NCI-H2107 treated with DMSO at 0.1 percent for 48 hours (cell line): ENCODE measurements around the gene TEX19.

Source experiments
- DNase-seq: peaks from one replicate; lab custom pipeline; 2025; ENCODE audit not compliant: unreplicated experiment; lab: John Stamatoyannopoulos, UW

TEX19 gene, protein sequence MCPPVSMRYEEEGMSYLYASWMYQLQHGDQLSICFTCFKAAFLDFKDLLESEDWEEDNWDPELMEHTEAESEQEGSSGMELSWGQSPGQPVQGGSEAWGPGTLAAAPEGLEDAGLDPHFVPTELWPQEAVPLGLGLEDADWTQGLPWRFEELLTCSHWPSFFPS

DNA sequence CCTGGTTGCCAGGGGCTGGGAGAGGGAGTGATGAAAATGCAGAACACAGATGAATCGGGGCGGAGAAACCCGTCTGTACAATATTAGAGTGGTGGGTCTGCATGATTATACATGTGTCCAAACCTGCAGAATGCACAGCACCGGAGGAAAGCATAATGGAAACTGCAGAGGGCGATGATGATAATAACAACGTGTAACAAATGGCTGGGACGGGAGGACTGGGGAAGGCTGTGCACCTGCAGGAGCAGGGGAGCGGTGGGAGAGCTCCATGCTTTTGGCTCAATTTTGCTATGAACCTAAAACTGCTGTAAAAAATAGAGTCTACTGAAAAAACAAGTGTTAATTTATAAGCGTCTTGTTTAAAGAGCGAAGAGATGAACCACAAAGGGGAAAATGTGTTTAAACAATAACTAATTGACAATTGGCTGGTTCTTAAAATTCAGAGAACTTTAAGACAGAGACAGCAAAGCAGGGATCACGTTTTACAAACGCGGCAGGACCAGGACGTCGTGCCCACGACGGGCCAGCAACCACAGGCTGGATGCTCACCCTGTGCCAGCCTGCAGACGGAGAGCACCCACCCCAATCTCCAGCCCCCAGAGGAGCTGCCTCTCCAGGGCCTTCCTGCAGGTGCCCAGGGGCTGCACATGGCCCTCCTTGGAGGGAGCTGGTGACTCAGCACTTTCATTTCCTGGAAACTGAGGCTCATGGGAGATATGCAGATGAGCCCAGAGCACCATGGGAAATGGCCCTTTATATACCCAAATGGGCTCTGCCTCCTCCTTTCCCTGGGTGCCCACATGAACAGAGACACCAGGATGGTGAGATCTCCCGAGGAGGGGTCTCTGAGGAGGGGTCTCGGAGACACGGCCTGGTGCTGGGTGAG lies at the start of gene TEX19:
Gene TEX19, plus strand, starts transcription at position 783 of the 886 bp plus-strand sequence. CDS start 2,904 bp downstream, outside the sequence.
- no peak for DNase-seq

DNA sequence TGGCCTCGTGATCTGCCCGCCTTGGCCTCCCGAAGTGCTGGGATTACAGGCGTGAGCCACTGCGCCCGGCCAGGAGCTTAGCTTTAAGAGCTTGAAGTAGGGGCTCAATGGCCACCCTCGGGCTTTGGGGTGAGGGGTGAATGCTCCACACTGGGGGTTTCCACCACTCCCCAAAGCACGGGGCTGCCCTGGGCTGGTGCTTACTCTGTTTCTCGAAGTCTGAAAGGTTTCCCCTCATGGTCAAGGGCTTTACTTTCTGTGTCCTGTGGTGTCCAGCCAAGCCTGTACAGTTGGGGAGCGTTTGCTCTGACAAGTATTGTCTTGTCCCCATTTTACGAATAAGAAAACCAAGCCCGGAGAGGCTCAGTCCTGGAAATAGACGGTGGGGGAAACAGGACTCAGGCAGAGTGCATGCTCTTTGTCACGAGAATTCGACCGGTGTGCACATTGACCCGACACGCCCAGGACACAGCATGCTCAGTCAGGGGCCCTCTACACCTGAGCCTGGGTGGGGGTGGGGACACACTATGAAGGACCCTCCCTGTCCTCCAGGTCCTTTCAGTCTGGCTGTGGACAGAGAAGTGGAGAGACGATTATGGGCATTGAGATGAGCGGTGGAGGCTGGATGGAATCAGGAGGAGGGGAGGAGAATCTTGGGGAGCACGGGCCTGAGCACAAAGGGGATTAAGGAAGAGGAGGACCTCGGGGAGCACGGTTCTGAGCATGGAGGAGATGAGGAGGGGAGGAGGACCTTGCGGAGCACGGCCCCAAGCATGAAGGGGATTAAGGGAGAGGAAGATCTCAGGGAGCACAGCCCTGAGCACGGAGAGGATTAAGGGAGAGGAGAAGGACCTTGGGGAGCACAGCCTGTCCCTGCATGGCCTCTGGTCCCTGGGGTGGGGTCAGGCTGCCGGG lies 49.1 kb upstream of the TEX19 start:
- DNase-seq = no peak

DNA sequence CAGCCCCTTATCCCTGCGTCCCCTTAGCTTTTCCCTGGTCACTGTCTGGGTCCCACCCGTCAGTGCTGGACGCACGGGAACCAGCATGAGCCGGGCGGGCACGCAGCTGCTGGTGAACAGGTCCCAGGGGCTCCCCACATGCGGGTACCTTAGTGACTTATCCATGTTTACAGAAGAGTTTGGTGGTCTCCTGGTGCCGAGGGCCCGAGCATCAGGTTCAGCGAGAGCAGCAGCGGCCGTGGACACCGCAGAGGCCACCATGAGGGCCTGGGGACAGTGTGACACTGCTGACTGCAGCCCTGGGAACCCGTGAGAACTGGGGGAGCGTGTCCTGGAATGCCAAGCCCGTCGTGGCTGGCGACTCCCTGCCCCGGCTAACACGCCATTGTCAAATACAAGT lies 48.2 kb upstream of the TEX19 start:
- DNase-seq = no peak

DNA sequence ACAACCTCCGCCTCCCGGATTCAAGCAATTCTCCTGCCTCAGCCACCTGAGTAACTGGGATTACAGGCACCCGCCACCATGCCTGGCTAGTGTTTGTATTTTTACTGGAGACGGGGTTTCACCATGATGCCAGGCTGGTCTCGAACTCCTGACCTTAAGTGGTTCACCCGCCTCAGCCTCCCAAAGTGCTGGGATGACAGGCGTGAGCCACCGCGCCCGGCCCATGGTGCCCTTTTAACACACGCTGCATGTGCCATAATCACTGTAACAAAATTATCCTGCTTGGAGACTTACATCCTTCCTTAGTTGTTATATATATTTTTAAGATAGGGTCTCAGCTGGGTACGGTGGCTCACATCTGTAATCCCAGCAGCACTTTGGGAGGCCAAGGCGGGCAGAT lies 47.1 kb upstream of the TEX19 start:
- no peak for DNase-seq

DNA sequence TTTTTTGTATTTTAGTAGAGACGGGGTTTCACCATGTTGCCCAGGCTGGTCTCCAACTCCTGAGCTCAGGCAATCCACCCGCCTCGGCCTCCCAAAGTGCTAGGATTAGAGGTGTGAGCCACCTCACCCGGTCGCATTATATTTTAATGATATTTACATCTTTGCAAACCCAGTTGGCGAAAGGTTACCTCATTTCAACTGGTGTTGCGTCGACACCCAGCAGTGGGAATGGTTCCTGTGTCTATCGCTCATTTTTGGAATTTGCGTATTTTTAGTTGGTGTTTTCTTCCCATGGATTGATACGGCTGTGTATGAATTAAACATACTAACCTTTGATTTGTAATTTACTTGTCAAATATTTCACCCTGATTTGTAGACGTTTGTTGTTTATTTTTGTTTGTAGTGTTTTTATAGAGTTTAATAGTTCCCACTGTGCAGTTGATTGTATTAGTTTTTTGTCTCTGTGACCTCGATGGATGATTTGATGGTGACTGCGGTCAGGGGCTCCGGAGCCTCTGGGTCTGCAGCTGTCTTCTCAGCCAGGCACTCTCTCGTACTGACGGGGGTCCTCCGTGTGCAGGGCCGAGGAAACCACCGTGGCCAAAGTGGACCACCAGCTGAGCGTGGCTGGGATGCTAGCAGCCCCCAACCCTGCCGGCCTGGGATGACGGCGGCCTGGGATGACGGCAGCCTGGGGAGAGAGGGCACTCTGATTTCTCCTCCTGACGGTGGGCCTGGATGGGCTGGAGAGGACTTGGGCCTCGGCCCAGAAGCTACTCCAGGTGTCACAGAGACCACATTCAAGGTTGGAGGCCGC lies 45.6 kb upstream of the TEX19 start:
- no peak for DNase-seq

DNA sequence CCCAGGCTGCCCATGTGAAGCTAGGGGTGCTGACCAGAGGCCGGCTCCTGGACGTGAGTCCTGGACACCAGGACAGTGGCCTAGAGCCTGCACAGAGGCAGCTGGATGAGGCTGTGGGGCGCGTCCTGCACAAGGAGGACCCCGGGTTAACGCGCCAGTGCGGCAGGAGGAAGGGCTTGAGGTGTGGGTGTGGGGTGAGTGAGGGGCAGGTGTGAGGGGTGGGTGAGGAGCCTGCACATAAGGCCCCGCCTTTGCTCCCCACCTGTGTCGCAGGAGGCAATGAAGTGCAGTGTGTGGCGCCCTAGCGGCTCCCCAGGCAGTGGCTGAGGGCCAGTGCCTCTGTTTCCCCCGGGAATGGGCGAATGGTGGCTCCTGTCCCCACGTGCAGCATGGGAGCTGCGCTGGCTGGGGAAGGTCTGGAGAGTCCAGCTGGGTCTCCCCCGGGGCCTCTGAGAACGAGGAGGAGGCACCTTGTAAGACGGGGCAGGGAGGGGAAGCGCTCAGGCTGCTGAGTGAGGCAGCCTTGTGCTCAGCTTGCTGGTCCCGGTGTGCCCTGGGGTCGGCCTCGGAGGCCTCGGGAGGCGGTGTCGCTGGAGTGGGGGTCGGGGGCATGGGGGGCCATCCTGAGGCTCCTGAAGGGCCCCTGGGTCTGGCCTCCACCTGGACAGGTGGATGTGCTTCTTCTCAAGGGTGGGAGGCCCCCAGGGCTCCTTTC lies 44.9 kb upstream of the TEX19 start:
- DNase-seq = no peak

DNA sequence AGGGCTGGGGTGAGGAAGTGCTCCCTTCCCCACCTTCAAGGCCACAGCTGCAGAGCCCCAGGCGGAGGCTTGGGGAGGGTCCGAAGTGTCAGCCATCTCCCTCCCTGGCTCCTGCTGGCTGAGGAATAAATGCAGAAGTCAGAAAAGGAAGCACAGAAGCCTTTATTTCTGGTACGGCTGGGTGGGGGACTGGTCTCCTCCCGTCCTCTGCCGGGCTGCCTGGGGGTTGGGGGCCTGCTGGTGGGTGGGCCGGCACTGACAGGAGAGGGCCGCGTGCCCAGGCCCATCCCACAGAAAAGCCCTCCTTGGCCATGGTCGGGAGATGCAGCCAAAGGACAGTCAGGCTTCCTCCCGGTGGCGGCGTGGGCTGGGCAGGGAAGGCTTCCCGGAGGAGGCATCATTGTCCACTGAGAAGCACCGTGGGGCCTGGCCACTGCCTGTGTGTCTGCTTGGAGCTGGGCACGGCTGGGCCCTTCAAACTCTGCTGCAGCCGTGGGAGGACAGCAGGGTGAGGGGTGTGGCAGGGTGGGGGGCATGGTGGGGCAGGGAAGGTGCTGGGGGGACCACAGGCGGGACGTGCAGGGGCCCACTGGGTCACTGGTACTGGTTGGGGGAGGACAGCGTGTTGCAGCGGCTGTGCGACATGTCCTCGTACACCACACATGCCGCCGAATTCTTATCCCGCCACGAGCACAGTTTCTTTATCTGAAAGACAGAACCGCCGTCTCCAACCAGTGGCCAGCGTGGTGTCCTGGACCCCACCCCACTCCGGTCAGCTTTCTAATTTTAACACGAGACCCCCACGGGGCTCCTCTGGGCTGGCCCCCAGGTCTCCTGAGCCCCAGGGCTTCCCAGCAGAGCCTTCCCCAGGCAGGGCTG lies 44.1 kb upstream of the TEX19 start:
- no peak for DNase-seq

DNA sequence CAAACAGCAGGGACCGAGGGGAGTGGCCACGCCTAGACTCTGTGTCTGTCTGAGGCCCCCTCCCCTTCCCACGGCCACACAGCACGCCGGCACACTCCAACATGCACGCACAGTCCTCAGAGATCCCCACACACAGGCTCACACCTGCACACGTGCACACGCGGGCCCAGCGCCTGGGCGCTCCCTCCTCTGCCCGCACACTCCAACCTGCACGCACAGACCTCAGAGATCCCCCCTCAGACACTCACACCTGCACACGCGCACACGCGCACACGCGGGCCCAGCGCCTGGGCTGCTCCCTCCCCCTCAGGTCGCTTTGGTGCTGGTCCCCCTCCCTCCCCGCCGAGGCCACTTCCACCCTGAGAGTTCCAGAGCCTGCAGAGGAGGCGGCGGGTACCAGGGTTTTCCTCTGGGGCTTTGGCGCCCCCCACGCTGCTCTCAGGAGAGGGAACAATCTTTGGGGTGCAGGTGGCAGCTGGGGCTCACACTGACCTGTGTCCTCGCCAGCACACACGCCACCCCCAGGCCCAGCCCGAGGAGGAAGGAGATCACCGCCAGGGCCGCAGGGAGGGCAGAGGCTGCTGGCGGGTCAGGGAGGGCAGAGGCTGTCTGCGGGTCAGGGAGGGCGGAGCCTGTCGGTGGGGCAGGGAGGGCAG lies 43.2 kb upstream of the TEX19 start:
- DNase-seq = no peak

DNA sequence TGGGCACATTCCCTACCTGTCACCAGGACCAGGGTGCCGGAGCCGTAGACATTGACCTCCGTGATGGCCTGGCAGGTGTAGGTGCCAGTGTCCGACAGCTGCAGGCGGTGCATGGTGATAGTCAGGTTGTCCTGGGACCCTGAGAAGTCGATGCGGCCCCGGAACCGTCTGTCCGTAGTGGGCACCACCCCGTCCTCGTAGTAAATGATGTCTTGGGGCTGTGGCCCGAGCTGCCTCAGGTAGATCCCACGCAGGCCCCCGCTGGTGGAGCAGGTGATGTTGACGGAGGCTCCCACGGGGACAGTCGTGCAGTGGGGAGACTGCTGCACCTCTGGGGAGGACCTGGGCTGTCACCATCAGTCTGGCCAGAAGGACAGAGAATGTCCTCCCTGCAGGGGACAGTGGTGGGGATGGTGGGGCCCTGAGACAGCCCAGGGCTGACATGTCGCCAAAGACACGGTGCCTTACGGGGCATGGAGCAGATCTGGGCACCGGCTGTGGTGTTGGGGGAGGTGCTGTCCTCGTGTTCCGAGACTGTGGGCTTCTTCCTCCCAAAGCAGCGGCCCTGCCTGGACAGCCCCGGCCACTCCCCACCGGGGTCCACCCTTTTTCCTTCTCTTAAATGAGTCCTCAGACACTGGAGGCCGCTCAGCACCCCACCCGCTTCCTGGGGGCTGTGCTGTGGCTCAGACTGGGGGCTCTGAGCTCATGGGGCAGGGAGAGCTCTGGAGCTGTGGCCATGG lies 42.2 kb upstream of the TEX19 start:
- DNase-seq = no peak

DNA sequence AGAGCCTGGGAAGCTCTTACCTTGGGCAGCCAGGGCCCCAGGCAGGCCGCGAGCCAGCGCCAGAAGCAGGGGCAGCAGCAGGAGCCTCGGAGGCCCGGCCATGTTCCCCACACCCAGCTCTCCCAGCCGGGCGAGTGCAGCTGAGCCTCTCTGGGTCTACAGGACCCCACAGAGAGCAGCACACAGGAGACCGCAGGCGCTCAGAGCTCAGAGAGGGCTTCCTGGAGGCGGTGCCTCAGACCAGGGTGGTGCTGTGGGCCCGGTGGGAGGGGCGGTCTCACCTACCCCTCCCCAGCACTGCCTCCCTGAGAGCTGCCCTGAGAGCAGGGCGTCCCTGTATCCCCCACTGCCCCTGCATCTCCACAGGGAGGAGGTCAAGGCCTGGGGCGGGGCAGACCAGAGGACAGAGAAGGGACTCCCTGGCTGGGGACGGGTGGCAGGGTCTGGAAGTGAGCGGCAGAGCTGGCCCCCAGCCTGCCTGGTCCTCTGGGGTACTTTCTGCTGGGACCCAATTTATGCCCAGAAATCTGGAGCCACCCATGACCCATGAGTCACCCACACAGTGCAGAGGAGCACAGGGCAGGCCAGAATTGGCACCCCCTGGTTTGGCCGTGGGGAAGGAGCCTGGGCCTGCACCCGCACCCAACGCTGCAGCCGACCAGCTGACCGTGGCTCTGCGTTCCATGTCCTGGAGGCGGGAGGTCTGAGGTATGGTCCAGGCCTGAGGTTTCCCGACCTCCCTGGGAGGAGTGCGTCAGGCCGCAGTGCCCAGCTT lies 41.5 kb upstream of the TEX19 start, which contains the start of gene CD7:
Gene CD7, minus strand, starts transcription at position 215 of the 775 bp plus-strand sequence. Its CDS starts 113 bp downstream, at position 102.
- DNase-seq = no peak

DNA sequence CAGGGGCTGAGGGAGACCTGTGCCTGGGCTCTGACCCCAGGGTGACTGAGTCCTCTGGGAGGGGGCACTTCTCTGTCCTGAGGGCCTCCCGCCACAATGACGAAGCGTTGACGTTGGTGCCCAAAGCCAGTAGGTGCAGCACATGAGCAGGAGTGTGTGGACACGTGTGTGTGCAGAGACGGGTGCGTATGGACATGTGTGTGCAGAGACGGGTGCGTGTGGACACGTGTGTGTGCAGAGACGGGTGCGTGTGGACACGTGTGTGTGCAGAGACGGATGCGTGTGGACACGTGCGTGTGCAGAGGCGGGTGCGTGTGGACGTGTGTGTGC lies 40.9 kb upstream of the TEX19 start:
- no peak for DNase-seq

DNA sequence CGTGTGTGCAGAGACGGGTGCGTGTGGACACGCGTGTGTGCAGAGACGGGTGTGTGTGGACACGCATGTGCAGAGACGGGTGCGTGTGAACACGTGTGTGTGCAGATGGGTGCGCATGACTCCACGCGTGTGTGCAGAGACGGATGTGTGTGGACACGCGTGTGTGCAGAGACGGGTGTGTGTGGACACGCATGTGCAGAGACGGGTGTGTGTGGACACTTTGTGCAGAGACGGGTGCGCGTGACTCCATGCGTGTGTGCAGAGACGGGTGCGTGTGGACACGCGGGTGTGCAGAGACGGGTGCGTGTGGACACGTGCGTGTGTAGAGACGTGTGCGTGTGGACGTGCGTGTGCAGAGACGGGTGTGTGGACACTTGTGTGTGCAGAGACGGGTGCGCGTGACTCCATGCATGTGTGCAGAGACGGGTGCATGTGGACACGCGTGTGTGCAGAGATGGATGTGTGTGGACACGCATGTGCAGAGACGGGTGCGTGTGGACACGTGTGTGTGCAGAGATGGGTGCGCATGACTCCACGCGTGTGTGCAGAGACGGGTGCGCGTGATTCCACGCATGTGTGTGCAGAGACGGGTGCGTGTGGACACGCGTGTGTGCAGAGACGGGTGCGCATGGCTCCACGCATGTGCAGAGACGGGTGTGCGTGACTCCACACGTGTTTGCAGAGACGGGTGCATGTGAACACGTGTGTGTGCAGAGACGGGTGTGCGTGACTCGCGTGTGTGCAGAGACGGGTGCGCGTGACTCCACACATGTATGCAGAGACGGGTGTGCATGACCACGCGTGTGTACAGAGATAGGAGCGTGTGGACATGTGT lies 40.1 kb upstream of the TEX19 start:
- DNase-seq = no peak

DNA sequence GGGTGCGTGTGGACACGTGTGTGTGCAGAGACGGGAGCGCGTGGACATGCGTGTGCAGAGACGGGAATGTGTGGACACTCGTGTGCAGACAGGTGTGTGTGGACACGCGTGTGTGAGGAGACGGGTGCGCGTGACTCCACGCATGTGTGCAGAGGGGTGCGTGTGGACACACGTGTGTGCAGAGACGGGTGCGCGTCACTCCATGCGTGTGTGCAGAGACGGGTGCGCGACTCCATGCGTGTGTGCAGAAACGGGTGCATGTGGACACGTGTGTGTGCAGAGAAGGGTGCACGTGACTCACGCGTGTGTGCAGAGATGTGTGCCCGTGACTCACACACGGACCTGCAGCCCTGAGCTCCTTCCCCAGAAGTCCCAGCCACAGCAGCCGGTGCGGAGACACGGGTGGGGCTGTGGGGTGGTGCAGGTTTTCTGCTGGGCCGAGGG lies 39.4 kb upstream of the TEX19 start:
- no peak for DNase-seq

DNA sequence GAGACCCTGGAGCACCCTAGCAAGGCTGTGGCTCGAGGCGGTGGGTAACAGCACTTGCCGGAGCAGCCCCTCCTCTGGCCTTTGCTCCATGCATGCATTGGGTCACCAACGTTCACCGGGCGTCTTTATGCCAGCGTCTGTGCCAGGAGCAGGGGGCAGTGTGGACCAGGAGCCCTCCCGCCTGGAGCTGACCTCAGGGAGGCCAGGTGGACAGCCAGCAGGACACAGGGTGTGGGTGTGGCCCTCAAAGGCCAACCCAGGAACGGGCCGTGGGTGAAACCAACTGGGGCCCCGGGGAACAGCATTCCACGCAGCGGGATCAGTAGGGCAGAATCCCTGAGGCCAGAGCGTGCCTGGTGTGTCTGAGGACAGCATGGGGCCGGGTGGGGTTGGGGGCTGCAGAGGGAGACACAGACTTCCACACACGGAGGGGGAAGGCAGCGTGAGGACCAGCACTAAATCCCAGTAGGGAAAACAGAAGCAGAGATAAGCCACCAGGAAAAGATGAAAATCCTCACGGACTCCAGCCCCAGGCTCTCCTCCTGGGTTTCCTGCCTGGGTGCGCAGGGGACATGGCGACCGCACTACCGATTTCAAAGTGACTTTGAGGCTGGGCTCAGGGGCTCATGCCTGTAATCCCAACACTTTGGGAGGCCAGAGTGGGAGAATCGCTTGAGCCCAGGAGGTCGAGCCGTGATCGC lies 38.8 kb upstream of the TEX19 start:
- DNase-seq = no peak
